Upper lobe of left lung (tissue), 6 donors: ENCODE data around the gene RNFT2. TPM values are rescaled to one million over a fixed set of nuclear protein-coding genes. Genes with fewer than 3 reads are reported as not detected.
"Not testable (repeated sequence)": the region's sequence is repeated elsewhere in the genome, so short reads cannot be mapped to it uniquely, and the experiment has no call there.

Experiments
- ATAC-seq, 2 donors: fragments of 200-7000 bp; cut with Tn5 transposase; one replicate each; pipeline ENCODE4 v1.9.1; 2022; ENCODE audit warnings: mild to moderate bottlenecking in 2 of 2, moderate library complexity in 2 of 2; ENCODE audit not compliant: low FRiP score in 2 of 2
- DNase-seq, 2 donors: peaks; one replicate each; pipeline ENCODE4 v3.0.0-alpha.2; 2019 to 2020
- H3K27ac ChIP-seq, 4 donors: fragments of 200-600 bp; sonication (generic); one replicate each; pipeline ENCODE4 v1.5.1; 2016 to 2019
- H3K27me3 ChIP-seq, 4 donors: fragments of 200-600 bp; sonication (generic); one replicate each; pipeline ENCODE4 v1.5.1; 2017 to 2019
- H3K36me3 ChIP-seq, 4 donors: fragments of 200-600 bp; sonication (generic); one replicate each; pipeline ENCODE4 v1.5.1; 2016 to 2019
- H3K4me1 ChIP-seq, 4 donors: fragments of 200-600 bp; sonication (generic); one replicate each; pipeline ENCODE4 v1.5.1; 2018 to 2019
- H3K4me3 ChIP-seq, 4 donors: fragments of 200-600 bp; sonication (generic); one replicate each; pipeline ENCODE4 v1.5.1; 2017 to 2019; ENCODE audit warnings: mild to moderate bottlenecking in 2 of 4, moderate library complexity in 1 of 4
- H3K9me3 ChIP-seq, 4 donors: fragments of 200-600 bp; sonication (generic); one replicate each; pipeline ENCODE4 v1.5.1; 2018 to 2019
- CTCF ChIP-seq, 6 experiments: fragments of 450-650 bp in 4 of 6; fragments of 200-600 bp in 2 of 6; sonication (generic) in 2 of 6; IDR thresholded peaks; one replicate each; pipeline ENCODE4 v1.5.1; 2016 to 2019; ENCODE audit warnings: antibody characterized with exemption in 6 of 6
- EP300 ChIP-seq, 4 donors: sonication (generic); formaldehyde crosslinking; IDR thresholded peaks; one replicate each; pipeline ENCODE4 v1.5.1; 2017; ENCODE audit warnings: antibody characterized with exemption in 4 of 4, control low read depth in 2 of 4
- POLR2A ChIP-seq, 4 donors: fragments of 450-650 bp; IDR thresholded peaks; one replicate each; pipeline ENCODE4 v1.5.1; 2016 to 2017; ENCODE audit warnings: antibody characterized with exemption in 4 of 4, mild to moderate bottlenecking in 2 of 4
- POLR2AphosphoS5 ChIP-seq, 2 donors: sonication (generic); formaldehyde crosslinking; IDR thresholded peaks; one replicate each; pipeline ENCODE4 v1.5.1; 2017; ENCODE audit warnings: antibody characterized with exemption in 2 of 2
- WGBS, 2 donors: methylation state at CpG; one replicate each; pipeline ENCODE4 v1.1.5; 2017 to 2018; 5-methylcytosine and 5-hydroxymethylcytosine counted together
- total RNA-seq, 6 donors: library from RNA; depleted of rRNA in 4 of 6; stranded (reverse); fragments of >200 nt in 4 of 6; gene quantifications; one replicate each; pipeline versions ENCODE4 v1.1.0 to v1.2.1, GENCODE V29; 2016 to 2021
- donor health status: DM: no; HTN: no; CAD: no; lungs with moderate emphysema.
- donor health status: DM: no; HTN: yes; CAD: no; lungs with severe emphysema.

RNFT2 gene
- total RNA-seq, 6 donors from 2014 or later, result 0.91 to 4.8 (median 2.1) TPM

- Histone ChIP-seq H3K4me1 (no peaks in the 10 kb centered on the region), H3K36me3 (no peaks in the 10 kb centered on the region), H3K27ac (no peak overlapping the region), H3K4me3 (no peak overlapping the region), H3K9me3 (no peaks in the 10 kb centered on the region), H3K27me3 (no peaks in the 10 kb centered on the region)
- 71 to 77% methylated on average over 10 of the region's 10 CpGs for WGBS, 2 donors
- ATAC-seq, result no peak
- no peak for DNase-seq
- no peak for TF ChIP-seq POLR2AphosphoS5 (IDR thresholded peaks at IDR 0.05)
These were observed 68.8 kb downstream of the RNFT2 start for GRCh38 chr12:116806845-116807440.

- no peaks in the 10 kb centered on the region for H3K36me3 ChIP-seq
- H3K27ac ChIP-seq, result no peak overlapping the region
- DNase-seq, result no peak
- H3K27me3 ChIP-seq, result no peaks in the 10 kb centered on the region
- H3K4me1 ChIP-seq, result no peaks in the 10 kb centered on the region
- 92 to 93% methylated on average over 6 of the region's 6 CpGs for WGBS, 2 donors
- ATAC-seq, result no peak
- no peaks in the 10 kb centered on the region for H3K9me3 ChIP-seq
- no peak for TF ChIP-seq CTCF (IDR thresholded peaks at IDR 0.05)
- no peak for TF ChIP-seq EP300 (IDR thresholded peaks at IDR 0.05)
- no peak for TF ChIP-seq POLR2AphosphoS5 (IDR thresholded peaks at IDR 0.05)
- no peak for TF ChIP-seq POLR2A (IDR thresholded peaks at IDR 0.05)
- no peak overlapping the region for H3K4me3 ChIP-seq
These were observed 69.4 kb downstream of the RNFT2 start for GRCh38 chr12:116807546-116807945.

- WGBS, 2 donors, result 81 to 87% methylated on average over 14 to 18 of the region's 18 CpGs
- DNase-seq (peak in 1 of 2 donors; percentile 49), ATAC-seq (no peak)
- no peak overlapping the region for H3K27ac ChIP-seq
- no peak overlapping the region for H3K4me3 ChIP-seq
- TF ChIP-seq CTCF (IDR thresholded peaks at IDR 0.05), result no peak
- TF ChIP-seq EP300 (IDR thresholded peaks at IDR 0.05), result no peak
- TF ChIP-seq POLR2A (IDR thresholded peaks at IDR 0.05), result no peak
- TF ChIP-seq POLR2AphosphoS5 (IDR thresholded peaks at IDR 0.05), result no peak
- H3K9me3 ChIP-seq, result no peaks in the 10 kb centered on the region
- no peaks in the 10 kb centered on the region for H3K27me3 ChIP-seq
- H3K36me3 ChIP-seq, result no peaks in the 10 kb centered on the region
- no peaks in the 10 kb centered on the region for H3K4me1 ChIP-seq
These were observed 70.3 kb downstream of the RNFT2 start for GRCh38 chr12:116808113-116809105.

- ATAC-seq (no peak), DNase-seq (no peak)
- TF ChIP-seq POLR2A (IDR thresholded peaks at IDR 0.05) (no peak), EP300 (IDR thresholded peaks at IDR 0.05) (no peak), CTCF (IDR thresholded peaks at IDR 0.05) (no peak), POLR2AphosphoS5 (IDR thresholded peaks at IDR 0.05) (no peak)
- WGBS, 2 donors, result 94 to 96% methylated on average over 10 of the region's 10 CpGs
- Histone ChIP-seq H3K36me3 (no peaks in the 10 kb centered on the region), H3K27ac (no peak overlapping the region), H3K4me1 (no peaks in the 10 kb centered on the region), H3K27me3 (no peaks in the 10 kb centered on the region), H3K4me3 (no peak overlapping the region), H3K9me3 (no peaks in the 10 kb centered on the region)
These were observed 74.1 kb downstream of the RNFT2 start for GRCh38 chr12:116812238-116812637.

- Histone ChIP-seq H3K27ac (no peak overlapping the region), H3K4me1 (peaks cover 6 to 8% (median 7%) of the 10 kb centered on the region in 4 donors), H3K36me3 (no peaks in the 10 kb centered on the region), H3K9me3 (no peaks in the 10 kb centered on the region), H3K27me3 (no peaks in the 10 kb centered on the region), H3K4me3 (no peak overlapping the region)
- WGBS, 2 donors, result 87 to 93% methylated on average over 7 of the region's 7 CpGs
- DNase-seq, result no peak
- ATAC-seq, result no peak
- TF ChIP-seq POLR2AphosphoS5 (IDR thresholded peaks at IDR 0.05) (no peak), CTCF (IDR thresholded peaks at IDR 0.05) (no peak)
These were observed 75.3 kb downstream of the RNFT2 start for GRCh38 chr12:116813271-116814041.

GRCh38 chr12:116814766-116815165 is 76.7 kb downstream of the RNFT2 start:
- DNase-seq, ATAC-seq: not testable (repeated sequence)
- 87 to 89% methylated on average over 9 to 10 of the region's 10 CpGs for WGBS, 2 donors

More at GRCh38 chr12:116814766-116815165, 76.7 kb downstream of the RNFT2 start:
- not testable (repeated sequence) for H3K27me3 ChIP-seq, H3K4me3 ChIP-seq, H3K27ac ChIP-seq, H3K36me3 ChIP-seq, H3K9me3 ChIP-seq
- peaks cover 10 to 16% (median 14%) of the 10 kb centered on the region in 4 donors for H3K4me1 ChIP-seq
